H9 (cell line): ENCODE results near the gene ZNF423. TPM values are rescaled to one million over a fixed set of nuclear protein-coding genes. Genes with fewer than 3 reads are reported as not detected.
A peak's percentile ranks its signal among the peaks of the same experiment; 100 is the strongest.

Experiments
- DNase-seq: peaks from one replicate; pipeline ENCODE4 v3.0.0-alpha.2; 2017
- H2AFZ ChIP-seq: one replicate; pipeline ENCODE4 v1.6.1; 2013; ENCODE audit warnings: mild to moderate bottlenecking, low read length, control low read depth, moderate library complexity
- H2AK5ac ChIP-seq: 2 replicates; pipeline ENCODE4 v1.6.1; 2013; ENCODE audit warnings: low read length, control low read depth, mixed read lengths; ENCODE audit not compliant: insufficient read length
- H2BK120ac ChIP-seq: one replicate; pipeline ENCODE4 v1.6.1; 2013; ENCODE audit warnings: low read depth, mild to moderate bottlenecking, low read length, control low read depth, inconsistent platforms; ENCODE audit not compliant: poor library complexity, severe bottlenecking
- H2BK12ac ChIP-seq: 2 replicates; pipeline ENCODE4 v1.6.1; 2013; ENCODE audit warnings: low read length, control low read depth, mixed read lengths, low read depth; ENCODE audit not compliant: insufficient read length
- H2BK15ac ChIP-seq: 2 replicates; pipeline ENCODE4 v1.6.1; 2013; ENCODE audit warnings: low read depth, low read length, control low read depth
- H2BK20ac ChIP-seq: one replicate; pipeline ENCODE4 v1.6.1; 2013; ENCODE audit warnings: low read depth, mild to moderate bottlenecking, low read length, control low read depth, inconsistent platforms; ENCODE audit not compliant: poor library complexity, severe bottlenecking
- H2BK5ac ChIP-seq: 2 replicates; pipeline ENCODE4 v1.6.1; 2013; ENCODE audit warnings: low read length, control low read depth, mixed read lengths; ENCODE audit not compliant: insufficient read length
- H3K14ac ChIP-seq: 2 replicates; pipeline ENCODE4 v1.6.1; 2013; ENCODE audit warnings: low read length, control low read depth; ENCODE audit not compliant: insufficient read depth
- H3K18ac ChIP-seq: 2 replicates; pipeline ENCODE4 v1.6.1; 2013; ENCODE audit warnings: low read depth, mild to moderate bottlenecking, mixed read lengths, low read length, control low read depth; ENCODE audit not compliant: insufficient read length
- H3K23ac ChIP-seq: 2 replicates; pipeline ENCODE4 v1.6.1; 2013; ENCODE audit warnings: low read length, control low read depth, mixed read lengths, low read depth; ENCODE audit not compliant: insufficient read length
- H3K23me2 ChIP-seq: 2 replicates; pipeline ENCODE4 v1.6.1; 2013; ENCODE audit warnings: low read depth, mild to moderate bottlenecking, mixed read lengths, low read length, control low read depth; ENCODE audit not compliant: insufficient read length, poor library complexity, severe bottlenecking
- H3K27ac ChIP-seq: 2 replicates; pipeline ENCODE4 v1.5.1; 2013; ENCODE audit warnings: low read length, control low read depth, mixed read lengths, low read depth; ENCODE audit not compliant: insufficient read length
- H3K27me3 ChIP-seq: 2 replicates; pipeline ENCODE4 v1.6.1; 2013; ENCODE audit warnings: low read length, control low read depth, inconsistent platforms; ENCODE audit not compliant: insufficient read depth
- H3K4ac ChIP-seq: 2 replicates; pipeline ENCODE4 v1.6.1; 2013; ENCODE audit warnings: low read depth, mild to moderate bottlenecking, control low read depth, inconsistent platforms, low read length, moderate library complexity
- H3K4me1 ChIP-seq: 2 replicates; pipeline ENCODE4 v1.6.1; 2013; ENCODE audit warnings: low read length, control low read depth, inconsistent platforms; ENCODE audit not compliant: insufficient read depth
- H3K4me2 ChIP-seq: 2 replicates; pipeline ENCODE4 v1.6.1; 2013; ENCODE audit warnings: low read length, control low read depth, mixed read lengths; ENCODE audit not compliant: insufficient read length, insufficient read depth
- H3K56ac ChIP-seq: 2 replicates; pipeline ENCODE4 v1.6.1; 2013; ENCODE audit warnings: low read depth, mild to moderate bottlenecking, mixed read lengths, low read length, control low read depth; ENCODE audit not compliant: insufficient read length
- H3K79me1 ChIP-seq: 2 replicates; pipeline ENCODE4 v1.6.1; 2013; ENCODE audit warnings: low read depth, mild to moderate bottlenecking, moderate library complexity, low read length, control low read depth, inconsistent platforms; ENCODE audit not compliant: insufficient read depth, poor library complexity, severe bottlenecking
- H3K79me2 ChIP-seq: 2 replicates; pipeline ENCODE4 v1.6.1; 2013; ENCODE audit warnings: low read length, control low read depth, inconsistent platforms; ENCODE audit not compliant: insufficient read depth
- H3K9ac ChIP-seq: 2 replicates; pipeline ENCODE4 v1.6.1; 2013; ENCODE audit warnings: low read length, control low read depth, mixed read lengths; ENCODE audit not compliant: insufficient read length; ENCODE audit errors: extremely low read depth
- H3K9me3 ChIP-seq: one replicate; pipeline ENCODE4 v1.6.1; 2013; ENCODE audit warnings: low read depth, low read length, inconsistent platforms; ENCODE audit not compliant: control insufficient read depth
- H3T11ph ChIP-seq: one replicate; pipeline ENCODE4 v1.6.1; 2013; ENCODE audit warnings: mild to moderate bottlenecking, low read length, control low read depth, inconsistent platforms
- H4K20me1 ChIP-seq: one replicate; pipeline ENCODE4 v1.6.1; 2013; ENCODE audit not compliant: control insufficient read depth, insufficient read length, insufficient read depth
- H4K5ac ChIP-seq: 2 replicates; pipeline ENCODE4 v1.6.1; 2013; ENCODE audit warnings: low read depth, mild to moderate bottlenecking, mixed read lengths, low read length, control low read depth; ENCODE audit not compliant: insufficient read length
- H4K8ac ChIP-seq: replicated peaks from 2 replicates; pipeline ENCODE4 v1.6.1; 2013; ENCODE audit warnings: low read length, control low read depth, mixed read lengths, low read depth; ENCODE audit not compliant: insufficient read length
- H4K91ac ChIP-seq: 2 replicates; pipeline ENCODE4 v1.6.1; 2013; ENCODE audit warnings: low read depth, mild to moderate bottlenecking, moderate library complexity, mixed read lengths, low read length, control low read depth; ENCODE audit not compliant: insufficient read length
- H3K27ac Mint-ChIP-seq, 3 experiments: 2 replicates in 2 of 3; 3 replicates in 1 of 3; pipeline ENCODE4 v1.8.0; 2020 to 2021; ENCODE audit warnings: mixed read lengths in 3 of 3, mild to moderate bottlenecking in 1 of 3, moderate library complexity in 1 of 3
- H3K27me3 Mint-ChIP-seq: 2 replicates; pipeline ENCODE4 v1.8.0; 2021; ENCODE audit warnings: low read depth, mild to moderate bottlenecking, moderate library complexity, mixed read lengths
- H3K36me3 Mint-ChIP-seq, 3 experiments: 2 replicates in 2 of 3; 3 replicates in 1 of 3; pipeline ENCODE4 v1.8.0; 2020 to 2021; ENCODE audit warnings: low read depth in 3 of 3, mixed read lengths in 3 of 3; ENCODE audit not compliant: insufficient read depth in 1 of 3
- H3K4me1 Mint-ChIP-seq, 2 experiments: 2 replicates each; pipeline ENCODE4 v1.8.0; 2020; ENCODE audit warnings: mixed read lengths in 2 of 2
- H3K4me3 Mint-ChIP-seq, 2 experiments: 2 replicates in 1 of 2; 3 replicates in 1 of 2; pipeline ENCODE4 v1.8.0; 2020 to 2021; ENCODE audit warnings: mild to moderate bottlenecking in 2 of 2, mixed read lengths in 2 of 2, moderate library complexity in 1 of 2
- H3K9me3 Mint-ChIP-seq, 2 experiments: 2 replicates in 1 of 2; 3 replicates in 1 of 2; pipeline ENCODE4 v1.8.0; 2020; ENCODE audit warnings: mild to moderate bottlenecking in 2 of 2, mixed read lengths in 2 of 2, moderate library complexity in 1 of 2
- CTCF ChIP-seq: fragments of 200-600 bp; sonication (generic); conservative IDR thresholded peaks from 3 replicates; pipeline ENCODE4 v1.8.0; 2021; ENCODE audit warnings: antibody characterized with exemption, mild to moderate bottlenecking
- WGBS: extraction: QIAGEN DNeasy Blood & Tissue Kit; methylation state at CpG from one replicate; pipeline ENCODE4 v1.1.7; 2013; ENCODE audit warnings: missing lambda C conversion rate, low lambda C conversion rate, mixed read lengths; ENCODE audit not compliant: insufficient read length; ENCODE audit errors: extremely low coverage; 5-methylcytosine and 5-hydroxymethylcytosine counted together
- total RNA-seq: library from RNA; stranded (reverse); gene quantifications from 2 replicates; pipeline ENCODE4 v1.2.1, GENCODE V29; 2021

ZNF423 gene
- total RNA-seq, 1 experiment from 2014 or later, result 51.5 TPM

DNA sequence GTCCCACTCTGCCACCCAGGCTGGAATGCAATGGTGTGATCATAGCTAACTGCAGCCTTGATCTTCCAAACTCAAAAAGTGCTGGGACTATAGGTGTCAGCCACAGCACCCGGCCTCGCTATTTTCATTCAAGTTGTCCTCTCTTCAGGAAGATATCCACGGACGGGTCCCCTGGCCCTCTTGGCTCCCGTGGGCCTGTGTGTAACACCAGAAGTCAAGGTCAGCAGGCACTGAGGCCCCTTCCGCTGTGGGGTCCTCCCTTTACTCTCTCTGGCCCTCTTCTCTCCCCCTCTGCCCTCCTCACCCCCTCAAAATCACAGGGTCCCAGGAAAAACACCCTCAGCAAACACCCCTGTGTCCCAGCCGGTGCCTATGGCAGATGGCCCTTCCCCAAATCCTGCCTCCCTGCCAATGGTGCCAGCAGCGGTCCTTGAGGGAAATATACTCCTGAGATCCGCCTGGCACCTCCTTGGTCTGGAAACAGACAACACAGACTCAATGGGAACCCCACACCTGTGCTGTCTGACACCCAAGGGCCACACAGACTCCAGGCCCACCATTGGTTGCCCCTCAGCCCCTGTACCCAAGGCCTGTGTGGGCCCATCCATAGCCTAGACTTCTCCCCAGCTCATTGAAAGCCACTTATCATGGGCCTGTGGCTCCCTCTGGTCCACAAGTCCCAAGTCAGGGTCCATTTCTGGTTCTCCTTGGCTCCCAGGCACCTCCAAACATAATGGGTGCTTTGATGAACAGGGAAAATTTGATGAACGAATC, 221.5 kb downstream of the ZNF423 start:
- Histone ChIP-seq H4K8ac (no peak overlapping the region), H3K23me2 (no peaks in the 10 kb centered on the region), H3K56ac (no peak overlapping the region), H3K4me2 (no peak overlapping the region), H2BK20ac (no peak overlapping the region), H2BK120ac (no peak overlapping the region), H2AFZ (no peak overlapping the region), H2BK15ac (no peak overlapping the region), H2AK5ac (no peak overlapping the region), H4K91ac (no peak overlapping the region), H3K27me3 (no peaks in the 10 kb centered on the region), H3K9me3 (no peaks in the 10 kb centered on the region), H4K20me1 (no peaks in the 10 kb centered on the region), H3K4me1 (peaks cover 2% of the 10 kb centered on the region; the same call in 1 of the 2 replicates), H3K4ac (no peak overlapping the region), H2BK5ac (no peak overlapping the region), H3K9ac (no peak overlapping the region), H3K14ac (no peak overlapping the region), H3K27ac (no peak overlapping the region), H2BK12ac (no peak overlapping the region), H3T11ph (no peak overlapping the region), H4K5ac (no peak overlapping the region), H3K79me2 (no peaks in the 10 kb centered on the region), H3K18ac (no peak overlapping the region), H3K79me1 (no peaks in the 10 kb centered on the region), H3K23ac (no peak overlapping the region)
- H3K27ac Mint-ChIP-seq, result peak overlapping the region in 1 of 3 experiments; percentile 57; a peak in 2 of 7 replicates
- H3K36me3 Mint-ChIP-seq, result peaks cover 29 to 47% (median 33%) of the 10 kb centered on the region in 3 experiments
- peak; percentile 16 for DNase-seq
- peaks cover 0 to 4% of the 10 kb centered on the region in 2 experiments; a peak in 2 of 5 replicates for H3K9me3 Mint-ChIP-seq
- WGBS, result no CpG with 5 or more reads among the region's 10 CpGs
- H3K4me3 Mint-ChIP-seq, result no peak overlapping the region
- H3K4me1 Mint-ChIP-seq, result peaks cover 15 to 17% of the 10 kb centered on the region in 2 experiments
- no peaks in the 10 kb centered on the region for H3K27me3 Mint-ChIP-seq
- TF ChIP-seq CTCF, result no peak
